A549 (cell line): ENCODE results near the gene BLOC1S4. TPM values are rescaled to one million over a fixed set of nuclear protein-coding genes. Genes with fewer than 3 reads are reported as not detected.
A peak's percentile ranks its signal among the peaks of the same experiment; 100 is the strongest.

Experiments used
- ATAC-seq, 2 experiments: fragments of 200-7000 bp in 1 of 2; fragments of >200 bp in 1 of 2; cut with Nextera tagmentation in 1 of 2; cut with Tn5 transposase in 1 of 2; 3 replicates each; pipeline versions ENCODE4 v1.8.0 to v1.9.1; 2018 to 2020; ENCODE audit warnings: mild to moderate bottlenecking in 1 of 2, moderate library complexity in 1 of 2
- CTCF ChIA-PET: fragments of 300-600 bp; sonication (Branson Sonifier 250); formaldehyde crosslinking; extraction: SDS; loops from one replicate; lab custom pipeline; 2021; ENCODE audit warnings: antibody characterized with exemption, inconsistent platforms; lab: Yijun Ruan, JAX
- POLR2A ChIA-PET: fragments of 350-600 bp; formaldehyde crosslinking; extraction: SDS; loops from one replicate; lab custom pipeline; 2021; ENCODE audit warnings: antibody characterized with exemption, inconsistent platforms; lab: Yijun Ruan, JAX
- DNase-seq, 2 experiments: peaks; one replicate each; pipeline versions ENCODE4 v3.0.0 to v3.0.0-alpha.2; 2011 to 2016; ENCODE audit warnings: low read depth in 1 of 2, low spot score in 1 of 2
- FAIRE-seq: peaks from 2 replicates; lab custom pipeline; 2011; peaks lifted over from hg19 to GRCh38; lab: Jason Lieb, UNC
- H3K27ac ChIP-seq, 2 experiments: fragments of >200 bp; sonication (Bioruptor Twin); formaldehyde crosslinking; 3 replicates each; pipeline ENCODE4 v1.5.1; 2016 to 2017
- H3K4me1 ChIP-seq: fragments of >200 bp; sonication (Bioruptor Twin); formaldehyde crosslinking; 3 replicates; pipeline ENCODE4 v1.6.1; 2016
- H3K4me2 ChIP-seq: fragments of >200 bp; sonication (Bioruptor Twin); formaldehyde crosslinking; 3 replicates; pipeline ENCODE4 v1.6.1; 2016
- H3K4me3 ChIP-seq: fragments of >200 bp; sonication (Bioruptor Twin); formaldehyde crosslinking; 3 replicates; pipeline ENCODE4 v1.5.1; 2016
- H3K9me3 ChIP-seq: fragments of >200 bp; sonication (Bioruptor Twin); formaldehyde crosslinking; 3 replicates; pipeline ENCODE4 v1.6.1; 2016
- BHLHE40 ChIP-seq: IDR thresholded peaks from 2 replicates; pipeline ENCODE4 v1.6.1; 2012; ENCODE audit warnings: low read depth, low read length, inconsistent platforms
- CEBPB ChIP-seq, 2 experiments: fragments of >200 bp in 1 of 2; sonication (Bioruptor Twin) in 1 of 2; formaldehyde crosslinking in 1 of 2; IDR thresholded peaks; 2 replicates each; pipeline ENCODE4 v1.6.1; 2012 to 2016
- EHF ChIP-seq: fragments of 250-450 bp; sonication (Bioruptor Pico); IDR thresholded peaks from 2 replicates; pipeline ENCODE4 v1.5.0; 2020; ENCODE audit warnings: mild to moderate bottlenecking
- EP300 ChIP-seq, 2 experiments: fragments of >200 bp; sonication (Bioruptor Twin); formaldehyde crosslinking; IDR thresholded peaks; 2 replicates in 1 of 2; 3 replicates in 1 of 2; pipeline ENCODE4 v1.6.1; 2016 to 2017
- FOXS1 ChIP-seq: fragments of 250-450 bp; sonication (Bioruptor Pico); IDR thresholded peaks from 2 replicates; pipeline ENCODE4 v1.5.0; 2020; ENCODE audit warnings: mild to moderate bottlenecking, moderate library complexity
- GATA3 ChIP-seq: IDR thresholded peaks from 2 replicates; pipeline ENCODE4 v1.6.1; 2012; ENCODE audit warnings: borderline replicate concordance
- HDAC2 ChIP-seq: fragments of 200-600 bp; sonication (generic); IDR thresholded peaks from 2 replicates; pipeline ENCODE4 v1.6.1; 2016
- HOXB13 ChIP-seq: fragments of 250-450 bp; sonication (Bioruptor Pico); IDR thresholded peaks from 2 replicates; pipeline ENCODE4 v1.5.0; 2020; ENCODE audit warnings: low read depth, mild to moderate bottlenecking, moderate library complexity
- JUNB ChIP-seq: fragments of >200 bp; sonication (Bioruptor Twin); formaldehyde crosslinking; IDR thresholded peaks from 2 replicates; pipeline ENCODE4 v1.6.1; 2016
- KDM5A ChIP-seq: fragments of 200-600 bp; sonication (generic); IDR thresholded peaks from 2 replicates; pipeline ENCODE4 v1.6.1; 2016; ENCODE audit warnings: antibody characterized with exemption, mild to moderate bottlenecking
- NFE2L2 ChIP-seq: fragments of 150-350 bp; conservative IDR thresholded peaks from 2 replicates; pipeline ENCODE4 v1.6.1; 2014; ENCODE audit warnings: low read length
- NPAS2 ChIP-seq: fragments of 250-450 bp; sonication (Bioruptor Pico); IDR thresholded peaks from 2 replicates; pipeline ENCODE4 v1.8.0; 2022; ENCODE audit warnings: mild to moderate bottlenecking, moderate library complexity, borderline replicate concordance
- RNF2 ChIP-seq: fragments of 200-600 bp; sonication (generic); IDR thresholded peaks from 2 replicates; pipeline ENCODE4 v1.6.1; 2016; ENCODE audit warnings: low read depth, mild to moderate bottlenecking, antibody characterized with exemption, moderate library complexity, borderline replicate concordance
- ZFP36 ChIP-seq: fragments of 450-650 bp; IDR thresholded peaks from 2 replicates; pipeline ENCODE4 v1.6.1; 2014; ENCODE audit warnings: borderline replicate concordance; ENCODE audit not compliant: partially characterized antibody
- WGBS: methylation state at CpG from one replicate; pipeline ENCODE4 v1.1.6; 2017; ENCODE audit errors: missing lambda C conversion rate; 5-methylcytosine and 5-hydroxymethylcytosine counted together
- polyA plus RNA-seq, 4 experiments: library from polyadenylated mRNA; depleted of rRNA in 3 of 4; stranded (reverse); fragments of >200 nt; fragmentation: RNase III in 1 of 4; extraction: RNeasy Plus Mini Kit Qiagen cat#74134 plus additional on column Dnase treatment in 1 of 4; gene quantifications; 2 replicates in 3 of 4; 3 replicates in 1 of 4; pipeline ENCODE4 v1.2.3, GENCODE V29; 2011 to 2017
- TF ChIP-seq, protein P1 (sequence below): fragments of >200 bp; sonication (Bioruptor Twin); formaldehyde crosslinking; IDR thresholded peaks from 3 replicates; pipeline ENCODE4 v1.5.1; 2016
- TF ChIP-seq, protein P2 (sequence below): fragments of 150-350 bp; IDR thresholded peaks from 2 replicates; pipeline ENCODE4 v1.6.1; 2014; ENCODE audit warnings: low read depth, mild to moderate bottlenecking, low read length
- TF ChIP-seq, protein P3 (sequence below): fragments of 200-600 bp; sonication (generic); IDR thresholded peaks from 2 replicates; pipeline ENCODE4 v1.6.1; 2016; ENCODE audit warnings: antibody characterized with exemption, mild to moderate bottlenecking, moderate library complexity
- TF ChIP-seq, protein P4 (sequence below): fragments of >200 bp; sonication (Bioruptor Twin); formaldehyde crosslinking; IDR thresholded peaks from 3 replicates; pipeline ENCODE4 v1.6.1; 2016

Gene BLOC1S4
- polyA plus RNA-seq, 2 of the 4 experiments (the other 2 are of a cell fraction) = 13.2 to 13.9 TPM

DNA sequence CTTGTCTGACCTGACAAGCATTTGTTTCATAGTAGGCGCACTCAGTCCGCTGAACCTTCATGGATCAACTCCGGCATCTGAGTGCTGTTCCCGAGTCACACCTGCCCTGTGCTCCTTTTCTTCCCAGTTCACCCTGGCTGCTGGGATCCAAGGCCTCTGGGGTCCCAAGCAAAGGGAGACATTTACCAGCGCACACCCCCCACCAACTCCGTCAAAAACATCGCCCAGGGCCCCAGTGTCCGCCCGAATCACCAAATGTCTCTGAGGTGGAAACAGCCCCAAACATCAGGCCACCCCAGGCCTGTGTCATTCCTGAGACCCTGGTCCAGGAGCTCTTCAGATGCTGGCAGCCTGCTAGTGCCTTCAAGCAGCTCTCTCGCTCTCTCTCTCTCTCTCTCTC lies 5.1 kb downstream of the BLOC1S4 start:
- no peaks in the 10 kb centered on the region for H3K9me3 ChIP-seq
- ChIA-PET CTCF (interaction anchor here (0.9 to 9.0 kb wide), 13 partner anchors 10 to 362 kb away, joined by 3 to 168 read pairs (median 6); partner anchors contain the start of gene GRPEL1), POLR2A (interaction anchor here (1.9 kb wide), 1 partner anchor 153 kb away, joined by 8 read pairs; no protein-coding TSS in a partner anchor)
- FAIRE-seq = no peak
- H3K4me1 ChIP-seq = peaks cover 19% of the 10 kb centered on the region; the same call in 1 of the 3 replicates
- WGBS = 94% methylated on average over 10 of the region's 10 CpGs
- DNase-seq = no peak
- no peak overlapping the region for H3K4me3 ChIP-seq
- H3K4me2 ChIP-seq = no peak overlapping the region
- ATAC-seq = no peak
- TF ChIP-seq BHLHE40 = no peak
- no peak for TF ChIP-seq HOXB13
- TF ChIP-seq, protein P1, sequence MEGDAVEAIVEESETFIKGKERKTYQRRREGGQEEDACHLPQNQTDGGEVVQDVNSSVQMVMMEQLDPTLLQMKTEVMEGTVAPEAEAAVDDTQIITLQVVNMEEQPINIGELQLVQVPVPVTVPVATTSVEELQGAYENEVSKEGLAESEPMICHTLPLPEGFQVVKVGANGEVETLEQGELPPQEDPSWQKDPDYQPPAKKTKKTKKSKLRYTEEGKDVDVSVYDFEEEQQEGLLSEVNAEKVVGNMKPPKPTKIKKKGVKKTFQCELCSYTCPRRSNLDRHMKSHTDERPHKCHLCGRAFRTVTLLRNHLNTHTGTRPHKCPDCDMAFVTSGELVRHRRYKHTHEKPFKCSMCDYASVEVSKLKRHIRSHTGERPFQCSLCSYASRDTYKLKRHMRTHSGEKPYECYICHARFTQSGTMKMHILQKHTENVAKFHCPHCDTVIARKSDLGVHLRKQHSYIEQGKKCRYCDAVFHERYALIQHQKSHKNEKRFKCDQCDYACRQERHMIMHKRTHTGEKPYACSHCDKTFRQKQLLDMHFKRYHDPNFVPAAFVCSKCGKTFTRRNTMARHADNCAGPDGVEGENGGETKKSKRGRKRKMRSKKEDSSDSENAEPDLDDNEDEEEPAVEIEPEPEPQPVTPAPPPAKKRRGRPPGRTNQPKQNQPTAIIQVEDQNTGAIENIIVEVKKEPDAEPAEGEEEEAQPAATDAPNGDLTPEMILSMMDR = no peak
- TF ChIP-seq EP300 (IDR thresholded peaks at IDR 0.05) = no peak
- no peak for TF ChIP-seq EHF (CRISPR knock-in tag)
- TF ChIP-seq HDAC2 = no peak
- TF ChIP-seq, protein P2, sequence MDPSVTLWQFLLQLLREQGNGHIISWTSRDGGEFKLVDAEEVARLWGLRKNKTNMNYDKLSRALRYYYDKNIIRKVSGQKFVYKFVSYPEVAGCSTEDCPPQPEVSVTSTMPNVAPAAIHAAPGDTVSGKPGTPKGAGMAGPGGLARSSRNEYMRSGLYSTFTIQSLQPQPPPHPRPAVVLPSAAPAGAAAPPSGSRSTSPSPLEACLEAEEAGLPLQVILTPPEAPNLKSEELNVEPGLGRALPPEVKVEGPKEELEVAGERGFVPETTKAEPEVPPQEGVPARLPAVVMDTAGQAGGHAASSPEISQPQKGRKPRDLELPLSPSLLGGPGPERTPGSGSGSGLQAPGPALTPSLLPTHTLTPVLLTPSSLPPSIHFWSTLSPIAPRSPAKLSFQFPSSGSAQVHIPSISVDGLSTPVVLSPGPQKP = no peak
- TF ChIP-seq KDM5A = no peak
- no peak for TF ChIP-seq ZFP36
- TF ChIP-seq FOXS1 = no peak
- TF ChIP-seq GATA3 = no peak
- TF ChIP-seq, protein P3, sequence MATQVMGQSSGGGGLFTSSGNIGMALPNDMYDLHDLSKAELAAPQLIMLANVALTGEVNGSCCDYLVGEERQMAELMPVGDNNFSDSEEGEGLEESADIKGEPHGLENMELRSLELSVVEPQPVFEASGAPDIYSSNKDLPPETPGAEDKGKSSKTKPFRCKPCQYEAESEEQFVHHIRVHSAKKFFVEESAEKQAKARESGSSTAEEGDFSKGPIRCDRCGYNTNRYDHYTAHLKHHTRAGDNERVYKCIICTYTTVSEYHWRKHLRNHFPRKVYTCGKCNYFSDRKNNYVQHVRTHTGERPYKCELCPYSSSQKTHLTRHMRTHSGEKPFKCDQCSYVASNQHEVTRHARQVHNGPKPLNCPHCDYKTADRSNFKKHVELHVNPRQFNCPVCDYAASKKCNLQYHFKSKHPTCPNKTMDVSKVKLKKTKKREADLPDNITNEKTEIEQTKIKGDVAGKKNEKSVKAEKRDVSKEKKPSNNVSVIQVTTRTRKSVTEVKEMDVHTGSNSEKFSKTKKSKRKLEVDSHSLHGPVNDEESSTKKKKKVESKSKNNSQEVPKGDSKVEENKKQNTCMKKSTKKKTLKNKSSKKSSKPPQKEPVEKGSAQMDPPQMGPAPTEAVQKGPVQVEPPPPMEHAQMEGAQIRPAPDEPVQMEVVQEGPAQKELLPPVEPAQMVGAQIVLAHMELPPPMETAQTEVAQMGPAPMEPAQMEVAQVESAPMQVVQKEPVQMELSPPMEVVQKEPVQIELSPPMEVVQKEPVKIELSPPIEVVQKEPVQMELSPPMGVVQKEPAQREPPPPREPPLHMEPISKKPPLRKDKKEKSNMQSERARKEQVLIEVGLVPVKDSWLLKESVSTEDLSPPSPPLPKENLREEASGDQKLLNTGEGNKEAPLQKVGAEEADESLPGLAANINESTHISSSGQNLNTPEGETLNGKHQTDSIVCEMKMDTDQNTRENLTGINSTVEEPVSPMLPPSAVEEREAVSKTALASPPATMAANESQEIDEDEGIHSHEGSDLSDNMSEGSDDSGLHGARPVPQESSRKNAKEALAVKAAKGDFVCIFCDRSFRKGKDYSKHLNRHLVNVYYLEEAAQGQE = no peak
- TF ChIP-seq, all 56 proteins: peak for 0
- H3K27ac ChIP-seq = peak overlapping the region; percentile 66 to 72; a peak in 3 of 6 replicates

DNA sequence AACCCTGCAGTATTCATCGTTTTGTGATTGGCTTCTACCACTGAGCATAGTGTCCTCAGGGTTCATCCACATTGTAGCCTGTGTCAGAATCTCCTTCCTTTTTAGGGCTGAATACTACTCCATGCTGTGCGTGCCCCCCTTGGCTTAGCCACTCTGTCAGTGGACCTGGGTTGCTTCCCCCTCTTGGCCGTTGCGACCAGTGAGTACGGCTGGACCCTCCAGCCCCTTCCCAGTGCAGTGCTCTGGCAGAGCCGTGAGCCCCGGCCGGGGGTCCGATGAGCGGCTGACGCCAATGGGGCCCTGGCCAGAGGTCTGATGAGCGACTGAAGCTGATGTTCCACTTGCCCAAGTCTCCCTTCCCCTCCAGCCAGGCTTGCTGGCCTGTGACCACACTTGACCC lies 6.9 kb downstream of the BLOC1S4 start:
- ATAC-seq = no peak
- ChIA-PET POLR2A (no interaction called here), CTCF (interaction anchor here (2.7 to 9.0 kb wide), 2 partner anchors 151 to 348 kb away, joined by 8 to 168 read pairs; no protein-coding TSS in a partner anchor)
- no peak overlapping the region for H3K4me2 ChIP-seq
- 85% methylated on average over 11 of the region's 12 CpGs for WGBS
- no peak for DNase-seq
- TF ChIP-seq, protein P4, sequence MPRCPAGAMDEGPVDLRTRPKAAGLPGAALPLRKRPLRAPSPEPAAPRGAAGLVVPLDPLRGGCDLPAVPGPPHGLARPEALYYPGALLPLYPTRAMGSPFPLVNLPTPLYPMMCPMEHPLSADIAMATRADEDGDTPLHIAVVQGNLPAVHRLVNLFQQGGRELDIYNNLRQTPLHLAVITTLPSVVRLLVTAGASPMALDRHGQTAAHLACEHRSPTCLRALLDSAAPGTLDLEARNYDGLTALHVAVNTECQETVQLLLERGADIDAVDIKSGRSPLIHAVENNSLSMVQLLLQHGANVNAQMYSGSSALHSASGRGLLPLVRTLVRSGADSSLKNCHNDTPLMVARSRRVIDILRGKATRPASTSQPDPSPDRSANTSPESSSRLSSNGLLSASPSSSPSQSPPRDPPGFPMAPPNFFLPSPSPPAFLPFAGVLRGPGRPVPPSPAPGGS = no peak
- TF ChIP-seq RNF2 (no peak), CEBPB (IDR thresholded peaks at IDR 0.05) (no peak), NPAS2 (CRISPR knock-in tag) (no peak), JUNB (no peak), NFE2L2 (no peak)
- TF ChIP-seq, protein P2 = no peak
- TF ChIP-seq, all 56 proteins: peak for 0
- no peak overlapping the region for H3K4me3 ChIP-seq
- no peak for FAIRE-seq
- no peak overlapping the region; a peak in 1 of 6 replicates for H3K27ac ChIP-seq
- H3K9me3 ChIP-seq = no peaks in the 10 kb centered on the region
- peaks cover 11% of the 10 kb centered on the region; the same call in 1 of the 3 replicates for H3K4me1 ChIP-seq
